SK-N-SH treated with all-trans-retinoic acid at 6 μM for 48 hours (cell line): ENCODE data around the gene APOO.

Source experiments
- ATAC-seq: fragments of 200-7000 bp; cut with Tn5 transposase; 3 replicates; pipeline ENCODE4 v1.9.1; 2020; ENCODE audit warnings: mild to moderate bottlenecking, moderate library complexity
- ARNTL ChIP-seq: fragments of 450-650 bp; formaldehyde crosslinking; IDR thresholded peaks from 2 replicates; pipeline ENCODE4 v1.5.0; 2020; ENCODE audit warnings: low read depth, mild to moderate bottlenecking, moderate library complexity, borderline replicate concordance
- BACH2 ChIP-seq: fragments of 250-450 bp; sonication (Bioruptor Pico); IDR thresholded peaks from 2 replicates; pipeline ENCODE4 v1.9.0; 2021; ENCODE audit warnings: mild to moderate bottlenecking, borderline replicate concordance
- CREB5 ChIP-seq: fragments of 250-450 bp; sonication (Bioruptor Pico); IDR thresholded peaks from 2 replicates; pipeline ENCODE4 v1.5.1; 2020; ENCODE audit warnings: low read depth, mild to moderate bottlenecking, moderate library complexity
- CSDC2 ChIP-seq: fragments of 250-450 bp; sonication (Bioruptor Pico); IDR thresholded peaks from 2 replicates; pipeline ENCODE4 v1.5.0; 2020; ENCODE audit warnings: mild to moderate bottlenecking, moderate library complexity
- ESRRG ChIP-seq: fragments of 250-450 bp; sonication (Bioruptor Pico); IDR thresholded peaks from 2 replicates; pipeline ENCODE4 v1.6.1; 2021; ENCODE audit warnings: mild to moderate bottlenecking
- GLIS3 ChIP-seq: fragments of 250-450 bp; sonication (Bioruptor Pico); IDR thresholded peaks from 2 replicates; pipeline ENCODE4 v1.5.0; 2020; ENCODE audit warnings: mild to moderate bottlenecking, moderate library complexity
- ISL1 ChIP-seq: fragments of 250-450 bp; sonication (Bioruptor Pico); IDR thresholded peaks from 2 replicates; pipeline ENCODE4 v2.1.2; 2022; ENCODE audit warnings: mild to moderate bottlenecking, moderate library complexity
- OSR1 ChIP-seq: fragments of 250-450 bp; sonication (Bioruptor Pico); IDR thresholded peaks from 2 replicates; pipeline ENCODE4 v1.8.0; 2022; ENCODE audit warnings: moderate library complexity, mild to moderate bottlenecking, inconsistent platforms
- POU6F1 ChIP-seq: fragments of 250-450 bp; sonication (Bioruptor Pico); IDR thresholded peaks from 2 replicates; pipeline ENCODE4 v1.8.0; 2021; ENCODE audit warnings: low read depth, mild to moderate bottlenecking, moderate library complexity, borderline replicate concordance
- PPARA ChIP-seq: fragments of 250-450 bp; sonication (Bioruptor Pico); IDR thresholded peaks from 2 replicates; pipeline ENCODE4 v1.5.0; 2020; ENCODE audit warnings: mild to moderate bottlenecking, borderline replicate concordance
- RARB ChIP-seq: fragments of 250-450 bp; sonication (Bioruptor Pico); IDR thresholded peaks from 2 replicates; pipeline ENCODE4 v1.8.0; 2021; ENCODE audit warnings: mild to moderate bottlenecking, moderate library complexity
- SNAI2 ChIP-seq: fragments of 250-450 bp; sonication (Bioruptor Pico); IDR thresholded peaks from 2 replicates; pipeline ENCODE4 v1.5.0; 2020; ENCODE audit warnings: mild to moderate bottlenecking, moderate library complexity
- TCF4 ChIP-seq: fragments of 250-450 bp; sonication (Bioruptor Pico); IDR thresholded peaks from 2 replicates; pipeline ENCODE4 v1.8.0; 2021; ENCODE audit warnings: mild to moderate bottlenecking, moderate library complexity, borderline replicate concordance
- TOX ChIP-seq: fragments of 250-450 bp; sonication (Bioruptor Pico); IDR thresholded peaks from 2 replicates; pipeline ENCODE4 v1.8.0; 2021; ENCODE audit warnings: mild to moderate bottlenecking, moderate library complexity, borderline replicate concordance
- ZFP30 ChIP-seq: fragments of 450-650 bp; formaldehyde crosslinking; IDR thresholded peaks from 2 replicates; pipeline ENCODE4 v1.5.0; 2022; ENCODE audit warnings: mild to moderate bottlenecking, moderate library complexity
- ZNF565 ChIP-seq: fragments of 450-650 bp; formaldehyde crosslinking; conservative IDR thresholded peaks from 2 replicates; pipeline ENCODE4 v1.5.0; 2020; ENCODE audit warnings: low read depth, mild to moderate bottlenecking, moderate library complexity
- ZNF70 ChIP-seq: fragments of 450-650 bp; formaldehyde crosslinking; IDR thresholded peaks from 2 replicates; pipeline ENCODE4 v1.5.0; 2020; ENCODE audit warnings: mild to moderate bottlenecking, moderate library complexity
- ZNF8 ChIP-seq: fragments of 450-650 bp; formaldehyde crosslinking; IDR thresholded peaks from 2 replicates; pipeline ENCODE4 v1.5.0; 2020; ENCODE audit warnings: mild to moderate bottlenecking, moderate library complexity
- TF ChIP-seq, protein P1 (sequence below): fragments of 250-450 bp; sonication (Bioruptor Pico); IDR thresholded peaks from 2 replicates; pipeline ENCODE4 v1.5.0; 2020; ENCODE audit warnings: mild to moderate bottlenecking, moderate library complexity
- TF ChIP-seq, protein P2 (sequence below): fragments of 250-450 bp; sonication (Bioruptor Pico); IDR thresholded peaks from 2 replicates; pipeline ENCODE4 v1.8.0; 2020; ENCODE audit warnings: mild to moderate bottlenecking, moderate library complexity, borderline replicate concordance
- TF ChIP-seq, protein P3 (sequence below): fragments of 250-450 bp; sonication (Bioruptor Pico); IDR thresholded peaks from 2 replicates; pipeline ENCODE4 v1.5.1; 2021; ENCODE audit warnings: mild to moderate bottlenecking, moderate library complexity

Gene APOO

GRCh38 chrX:23857363-23857762 lies 50.4 kb downstream of the APOO start:
- no peak for TF ChIP-seq CSDC2 (CRISPR knock-in tag)
- no peak for TF ChIP-seq TOX (CRISPR knock-in tag)
- TF ChIP-seq TCF4: no peak
- TF ChIP-seq, protein P1, sequence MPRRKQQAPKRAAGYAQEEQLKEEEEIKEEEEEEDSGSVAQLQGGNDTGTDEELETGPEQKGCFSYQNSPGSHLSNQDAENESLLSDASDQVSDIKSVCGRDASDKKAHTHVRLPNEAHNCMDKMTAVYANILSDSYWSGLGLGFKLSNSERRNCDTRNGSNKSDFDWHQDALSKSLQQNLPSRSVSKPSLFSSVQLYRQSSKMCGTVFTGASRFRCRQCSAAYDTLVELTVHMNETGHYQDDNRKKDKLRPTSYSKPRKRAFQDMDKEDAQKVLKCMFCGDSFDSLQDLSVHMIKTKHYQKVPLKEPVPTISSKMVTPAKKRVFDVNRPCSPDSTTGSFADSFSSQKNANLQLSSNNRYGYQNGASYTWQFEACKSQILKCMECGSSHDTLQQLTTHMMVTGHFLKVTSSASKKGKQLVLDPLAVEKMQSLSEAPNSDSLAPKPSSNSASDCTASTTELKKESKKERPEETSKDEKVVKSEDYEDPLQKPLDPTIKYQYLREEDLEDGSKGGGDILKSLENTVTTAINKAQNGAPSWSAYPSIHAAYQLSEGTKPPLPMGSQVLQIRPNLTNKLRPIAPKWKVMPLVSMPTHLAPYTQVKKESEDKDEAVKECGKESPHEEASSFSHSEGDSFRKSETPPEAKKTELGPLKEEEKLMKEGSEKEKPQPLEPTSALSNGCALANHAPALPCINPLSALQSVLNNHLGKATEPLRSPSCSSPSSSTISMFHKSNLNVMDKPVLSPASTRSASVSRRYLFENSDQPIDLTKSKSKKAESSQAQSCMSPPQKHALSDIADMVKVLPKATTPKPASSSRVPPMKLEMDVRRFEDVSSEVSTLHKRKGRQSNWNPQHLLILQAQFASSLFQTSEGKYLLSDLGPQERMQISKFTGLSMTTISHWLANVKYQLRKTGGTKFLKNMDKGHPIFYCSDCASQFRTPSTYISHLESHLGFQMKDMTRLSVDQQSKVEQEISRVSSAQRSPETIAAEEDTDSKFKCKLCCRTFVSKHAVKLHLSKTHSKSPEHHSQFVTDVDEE (CRISPR knock-in tag): no peak
- no peak for TF ChIP-seq ZNF8 (CRISPR knock-in tag)
- no peak for TF ChIP-seq ISL1 (CRISPR knock-in tag)
- no peak for TF ChIP-seq BACH2 (CRISPR knock-in tag)
- TF ChIP-seq, protein P2, sequence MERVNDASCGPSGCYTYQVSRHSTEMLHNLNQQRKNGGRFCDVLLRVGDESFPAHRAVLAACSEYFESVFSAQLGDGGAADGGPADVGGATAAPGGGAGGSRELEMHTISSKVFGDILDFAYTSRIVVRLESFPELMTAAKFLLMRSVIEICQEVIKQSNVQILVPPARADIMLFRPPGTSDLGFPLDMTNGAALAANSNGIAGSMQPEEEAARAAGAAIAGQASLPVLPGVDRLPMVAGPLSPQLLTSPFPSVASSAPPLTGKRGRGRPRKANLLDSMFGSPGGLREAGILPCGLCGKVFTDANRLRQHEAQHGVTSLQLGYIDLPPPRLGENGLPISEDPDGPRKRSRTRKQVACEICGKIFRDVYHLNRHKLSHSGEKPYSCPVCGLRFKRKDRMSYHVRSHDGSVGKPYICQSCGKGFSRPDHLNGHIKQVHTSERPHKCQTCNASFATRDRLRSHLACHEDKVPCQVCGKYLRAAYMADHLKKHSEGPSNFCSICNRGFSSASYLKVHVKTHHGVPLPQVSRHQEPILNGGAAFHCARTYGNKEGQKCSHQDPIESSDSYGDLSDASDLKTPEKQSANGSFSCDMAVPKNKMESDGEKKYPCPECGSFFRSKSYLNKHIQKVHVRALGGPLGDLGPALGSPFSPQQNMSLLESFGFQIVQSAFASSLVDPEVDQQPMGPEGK: no peak
- no peak for TF ChIP-seq PPARA (CRISPR knock-in tag)
- no peak for TF ChIP-seq ESRRG
- TF ChIP-seq ZFP30 (CRISPR knock-in tag): no peak
- TF ChIP-seq CREB5 (CRISPR knock-in tag): no peak
- TF ChIP-seq, protein P3, sequence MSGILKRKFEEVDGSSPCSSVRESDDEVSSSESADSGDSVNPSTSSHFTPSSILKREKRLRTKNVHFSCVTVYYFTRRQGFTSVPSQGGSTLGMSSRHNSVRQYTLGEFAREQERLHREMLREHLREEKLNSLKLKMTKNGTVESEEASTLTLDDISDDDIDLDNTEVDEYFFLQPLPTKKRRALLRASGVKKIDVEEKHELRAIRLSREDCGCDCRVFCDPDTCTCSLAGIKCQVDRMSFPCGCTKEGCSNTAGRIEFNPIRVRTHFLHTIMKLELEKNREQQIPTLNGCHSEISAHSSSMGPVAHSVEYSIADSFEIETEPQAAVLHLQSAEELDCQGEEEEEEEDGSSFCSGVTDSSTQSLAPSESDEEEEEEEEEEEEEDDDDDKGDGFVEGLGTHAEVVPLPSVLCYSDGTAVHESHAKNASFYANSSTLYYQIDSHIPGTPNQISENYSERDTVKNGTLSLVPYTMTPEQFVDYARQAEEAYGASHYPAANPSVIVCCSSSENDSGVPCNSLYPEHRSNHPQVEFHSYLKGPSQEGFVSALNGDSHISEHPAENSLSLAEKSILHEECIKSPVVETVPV (CRISPR knock-in tag): no peak
- TF ChIP-seq ARNTL (CRISPR knock-in tag): no peak
- TF ChIP-seq ZNF70: no peak
- TF ChIP-seq GLIS3: no peak
- no peak for TF ChIP-seq SNAI2 (CRISPR knock-in tag)
- no peak for TF ChIP-seq POU6F1 (CRISPR knock-in tag)
- TF ChIP-seq ZNF565 (CRISPR knock-in tag): no peak
- ATAC-seq: no peak

DNA sequence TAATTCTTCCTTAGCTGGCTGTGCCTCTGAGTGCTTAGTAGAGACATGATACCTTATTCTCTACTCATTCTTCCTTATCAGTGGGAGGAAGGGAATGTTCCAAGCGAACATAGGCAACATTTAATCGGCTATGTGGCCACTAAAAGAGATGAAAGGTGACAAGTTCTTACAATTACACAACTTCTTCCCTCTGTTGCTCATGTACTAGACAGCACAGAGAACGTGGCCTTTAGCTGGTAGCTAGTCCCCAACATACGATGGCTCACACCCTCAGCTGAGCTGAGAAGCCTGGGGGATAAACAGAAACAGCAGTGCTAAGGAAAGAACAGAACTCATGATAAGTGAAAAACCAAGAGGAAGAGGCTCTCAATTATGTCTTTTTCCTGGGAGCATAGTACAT lies 52.2 kb downstream of the APOO start:
- TF ChIP-seq POU6F1 (CRISPR knock-in tag) (no peak), ZNF565 (CRISPR knock-in tag) (no peak), OSR1 (no peak), RARB (CRISPR knock-in tag) (no peak), PPARA (CRISPR knock-in tag) (no peak), CSDC2 (CRISPR knock-in tag) (no peak), ZNF8 (CRISPR knock-in tag) (no peak)
- no peak for ATAC-seq
